ENCODE data around the gene TMEM270.
"Not testable (repeated sequence)": the region's sequence is repeated elsewhere in the genome, so short reads cannot be mapped to it uniquely, and the experiment has no call there.

Gene TMEM270

GRCh38 chr7:73832806-73833205 lies 28.2 kb upstream of the TMEM270 start:
- no peaks in the 10 kb centered on the region for H3K9me3 ChIP-seq (ENCODE audit: control insufficient read depth, low read length)
- H3K27ac ChIP-seq (ENCODE audit: insufficient read depth, low read length, poor library complexity, severe bottlenecking) = no peak overlapping the region
- H3K4me3 ChIP-seq (ENCODE audit: insufficient read depth, low read depth, low read length, poor library complexity, severe bottlenecking) = no peak overlapping the region
- no peak for DNase-seq
- no peaks in the 10 kb centered on the region for H3K27me3 ChIP-seq (replicated peaks; ENCODE audit: control insufficient read depth, insufficient read depth, low read length, poor library complexity, severe bottlenecking)
- no peaks in the 10 kb centered on the region for H3K36me3 ChIP-seq (ENCODE audit: control insufficient read depth, insufficient read depth, low read length)
- H3K4me1 ChIP-seq (ENCODE audit: control insufficient read depth, insufficient read depth, low read length, poor library complexity, severe bottlenecking) = peaks cover 6% of the 10 kb centered on the region

GRCh38 chr7:73833251-73833919 lies 27.6 kb upstream of the TMEM270 start:
- no peaks in the 10 kb centered on the region for H3K36me3 ChIP-seq (ENCODE audit: control insufficient read depth, insufficient read depth, low read length)
- peaks cover under 1% of the 10 kb centered on the region for H3K4me1 ChIP-seq (ENCODE audit: control insufficient read depth, insufficient read depth, low read length, poor library complexity, severe bottlenecking)
- no peak overlapping the region for H3K27ac ChIP-seq (ENCODE audit: insufficient read depth, low read length, poor library complexity, severe bottlenecking)
- DNase-seq = no peak
- no peak overlapping the region for H3K4me3 ChIP-seq (ENCODE audit: insufficient read depth, low read depth, low read length, poor library complexity, severe bottlenecking)
- H3K9me3 ChIP-seq (ENCODE audit: control insufficient read depth, low read length) = no peaks in the 10 kb centered on the region
- H3K27me3 ChIP-seq (replicated peaks; ENCODE audit: control insufficient read depth, insufficient read depth, low read length, poor library complexity, severe bottlenecking) = no peaks in the 10 kb centered on the region

- Histone ChIP-seq H3K27me3 (replicated peaks; ENCODE audit: control insufficient read depth, insufficient read depth, low read length, poor library complexity, severe bottlenecking) (no peaks in the 10 kb centered on the region), H3K4me1 (ENCODE audit: control insufficient read depth, insufficient read depth, low read length, poor library complexity, severe bottlenecking) (no peaks in the 10 kb centered on the region), H3K27ac (ENCODE audit: insufficient read depth, low read length, poor library complexity, severe bottlenecking) (no peak overlapping the region), H3K4me3 (ENCODE audit: insufficient read depth, low read depth, low read length, poor library complexity, severe bottlenecking) (no peak overlapping the region), H3K9me3 (ENCODE audit: control insufficient read depth, low read length) (no peaks in the 10 kb centered on the region), H3K36me3 (ENCODE audit: control insufficient read depth, insufficient read depth, low read length) (no peaks in the 10 kb centered on the region)
- no peak for DNase-seq
Observed at GRCh38 chr7:73834626-73835191, 26.2 kb upstream of the TMEM270 start.

- H3K9me3 ChIP-seq (ENCODE audit: control insufficient read depth, low read length); DNase-seq; H3K4me1 ChIP-seq (ENCODE audit: control insufficient read depth, insufficient read depth, low read length, poor library complexity, severe bottlenecking); H3K27me3 ChIP-seq (replicated peaks; ENCODE audit: control insufficient read depth, insufficient read depth, low read length, poor library complexity, severe bottlenecking); H3K36me3 ChIP-seq (ENCODE audit: control insufficient read depth, insufficient read depth, low read length); H3K27ac ChIP-seq (ENCODE audit: insufficient read depth, low read length, poor library complexity, severe bottlenecking); H3K4me3 ChIP-seq (ENCODE audit: insufficient read depth, low read depth, low read length, poor library complexity, severe bottlenecking): not testable (repeated sequence)
Observed at GRCh38 chr7:73837167-73837566, 23.8 kb upstream of the TMEM270 start.

GRCh38 chr7:73838642-73839041 lies 22.3 kb upstream of the TMEM270 start:
- no peaks in the 10 kb centered on the region for H3K27me3 ChIP-seq (replicated peaks; ENCODE audit: control insufficient read depth, insufficient read depth, low read length, poor library complexity, severe bottlenecking)
- no peak overlapping the region for H3K27ac ChIP-seq (ENCODE audit: insufficient read depth, low read length, poor library complexity, severe bottlenecking)
- no peaks in the 10 kb centered on the region for H3K9me3 ChIP-seq (ENCODE audit: control insufficient read depth, low read length)
- H3K36me3 ChIP-seq (ENCODE audit: control insufficient read depth, insufficient read depth, low read length) = no peaks in the 10 kb centered on the region
- DNase-seq = no peak
- peaks cover 7% of the 10 kb centered on the region for H3K4me1 ChIP-seq (ENCODE audit: control insufficient read depth, insufficient read depth, low read length, poor library complexity, severe bottlenecking)
- no peak overlapping the region for H3K4me3 ChIP-seq (ENCODE audit: insufficient read depth, low read depth, low read length, poor library complexity, severe bottlenecking)

GRCh38 chr7:73839290-73839689 lies 21.7 kb upstream of the TMEM270 start:
- Histone ChIP-seq H3K4me1 (ENCODE audit: control insufficient read depth, insufficient read depth, low read length, poor library complexity, severe bottlenecking) (peaks cover 7% of the 10 kb centered on the region), H3K27me3 (replicated peaks; ENCODE audit: control insufficient read depth, insufficient read depth, low read length, poor library complexity, severe bottlenecking) (no peaks in the 10 kb centered on the region), H3K36me3 (ENCODE audit: control insufficient read depth, insufficient read depth, low read length) (no peaks in the 10 kb centered on the region), H3K9me3 (ENCODE audit: control insufficient read depth, low read length) (no peaks in the 10 kb centered on the region), H3K4me3 (ENCODE audit: insufficient read depth, low read depth, low read length, poor library complexity, severe bottlenecking) (no peak overlapping the region), H3K27ac (ENCODE audit: insufficient read depth, low read length, poor library complexity, severe bottlenecking) (no peak overlapping the region)
- no peak for DNase-seq

- DNase-seq = no peak
- no peak overlapping the region for H3K4me3 ChIP-seq (ENCODE audit: insufficient read depth, low read depth, low read length, poor library complexity, severe bottlenecking)
- no peaks in the 10 kb centered on the region for H3K36me3 ChIP-seq (ENCODE audit: control insufficient read depth, insufficient read depth, low read length)
- H3K27me3 ChIP-seq (replicated peaks; ENCODE audit: control insufficient read depth, insufficient read depth, low read length, poor library complexity, severe bottlenecking) = no peaks in the 10 kb centered on the region
- no peak overlapping the region for H3K27ac ChIP-seq (ENCODE audit: insufficient read depth, low read length, poor library complexity, severe bottlenecking)
- H3K4me1 ChIP-seq (ENCODE audit: control insufficient read depth, insufficient read depth, low read length, poor library complexity, severe bottlenecking) = peaks cover 7% of the 10 kb centered on the region
- H3K9me3 ChIP-seq (ENCODE audit: control insufficient read depth, low read length) = no peaks in the 10 kb centered on the region
Observed at GRCh38 chr7:73839743-73840714, 20.9 kb upstream of the TMEM270 start.

GRCh38 chr7:73840715-73841379 lies 20.1 kb upstream of the TMEM270 start:
- Histone ChIP-seq H3K9me3 (ENCODE audit: control insufficient read depth, low read length) (no peaks in the 10 kb centered on the region), H3K4me3 (ENCODE audit: insufficient read depth, low read depth, low read length, poor library complexity, severe bottlenecking) (no peak overlapping the region), H3K36me3 (ENCODE audit: control insufficient read depth, insufficient read depth, low read length) (no peaks in the 10 kb centered on the region), H3K27ac (ENCODE audit: insufficient read depth, low read length, poor library complexity, severe bottlenecking) (no peak overlapping the region), H3K4me1 (ENCODE audit: control insufficient read depth, insufficient read depth, low read length, poor library complexity, severe bottlenecking) (peaks cover 7% of the 10 kb centered on the region), H3K27me3 (replicated peaks; ENCODE audit: control insufficient read depth, insufficient read depth, low read length, poor library complexity, severe bottlenecking) (no peaks in the 10 kb centered on the region)
- no peak for DNase-seq

GRCh38 chr7:73841689-73842066 lies 19.3 kb upstream of the TMEM270 start:
- no peaks in the 10 kb centered on the region for H3K9me3 ChIP-seq (ENCODE audit: control insufficient read depth, low read length)
- DNase-seq = no peak
- H3K4me3 ChIP-seq (ENCODE audit: insufficient read depth, low read depth, low read length, poor library complexity, severe bottlenecking) = peak overlapping the region; percentile 56
- H3K4me1 ChIP-seq (ENCODE audit: control insufficient read depth, insufficient read depth, low read length, poor library complexity, severe bottlenecking) = peaks cover 7% of the 10 kb centered on the region
- no peaks in the 10 kb centered on the region for H3K36me3 ChIP-seq (ENCODE audit: control insufficient read depth, insufficient read depth, low read length)
- H3K27me3 ChIP-seq (replicated peaks; ENCODE audit: control insufficient read depth, insufficient read depth, low read length, poor library complexity, severe bottlenecking) = no peaks in the 10 kb centered on the region
- no peak overlapping the region for H3K27ac ChIP-seq (ENCODE audit: insufficient read depth, low read length, poor library complexity, severe bottlenecking)
